Ramos (cell line): ENCODE results near the gene UPK1B.
"Not testable (repeated sequence)": the region's sequence is repeated elsewhere in the genome, so short reads cannot be mapped to it uniquely, and the experiment has no call there.

ENCODE experiments used
- in situ Hi-C: fragments of 300-500 bp; cut with MboI; formaldehyde crosslinking; loops from one replicate; pipeline ENCODE4 v1.14.3; 2022; ENCODE audit warnings: low sequenced_read_pairs; ENCODE audit not compliant: unreplicated experiment

UPK1B gene

GRCh38 chr3:119173325-119173724 is at the start of gene UPK1B:
TSS of gene UPK1B (plus strand) at chr3:119173598. CDS start at chr3:119186742, 13,144 bp downstream.
- in situ Hi-C loops = no loop called here

GRCh38 chr3:119125342-119125741 is 48.1 kb upstream of the UPK1B start:
- in situ Hi-C loops = no loop called here

- in situ Hi-C loops = no loop called here
These were observed 47.5 kb upstream of the UPK1B start for GRCh38 chr3:119125742-119126504.

- in situ Hi-C loops = not testable (repeated sequence)
These were observed 43.1 kb upstream of the UPK1B start for GRCh38 chr3:119130291-119130690.

GRCh38 chr3:119132291-119132690 is 41.1 kb upstream of the UPK1B start:
- in situ Hi-C loops = not testable (repeated sequence)

- in situ Hi-C loops = not testable (repeated sequence)
These were observed 34.0 kb upstream of the UPK1B start for GRCh38 chr3:119139360-119139759.

- in situ Hi-C loops = no loop called here
These were observed 32.9 kb upstream of the UPK1B start for GRCh38 chr3:119140466-119140865.

GRCh38 chr3:119145128-119145499 is 28.3 kb upstream of the UPK1B start:
- in situ Hi-C loops = no loop called here

GRCh38 chr3:119145500-119146167 is 27.8 kb upstream of the UPK1B start, which contains the start of gene TEX55:
TSS of gene TEX55 (plus strand) at chr3:119146165. CDS start at chr3:119146190, 25 bp downstream.
- in situ Hi-C loops = no loop called here

- in situ Hi-C loops = no loop called here
These were observed 26.6 kb upstream of the UPK1B start for GRCh38 chr3:119146578-119147375.

- in situ Hi-C loops = no loop called here
These were observed 25.9 kb upstream of the UPK1B start for GRCh38 chr3:119147494-119147893.

GRCh38 chr3:119148493-119149180 is 24.8 kb upstream of the UPK1B start:
- in situ Hi-C loops = no loop called here

GRCh38 chr3:119149484-119149883 is 23.9 kb upstream of the UPK1B start:
- in situ Hi-C loops = no loop called here

- in situ Hi-C loops = no loop called here
These were observed 16.5 kb upstream of the UPK1B start for GRCh38 chr3:119156868-119157267.

- in situ Hi-C loops = no loop called here
These were observed 15.4 kb upstream of the UPK1B start for GRCh38 chr3:119157971-119158370.

- in situ Hi-C loops = no loop called here
These were observed 13.0 kb upstream of the UPK1B start for GRCh38 chr3:119160361-119160760.

GRCh38 chr3:119160815-119161214 is 12.6 kb upstream of the UPK1B start:
- in situ Hi-C loops = no loop called here

- in situ Hi-C loops = no loop called here
These were observed 12.2 kb upstream of the UPK1B start for GRCh38 chr3:119161240-119161639.

- in situ Hi-C loops = not testable (repeated sequence)
These were observed 8.7 kb upstream of the UPK1B start for GRCh38 chr3:119164745-119165144.

GRCh38 chr3:119170821-119171220 is 2.6 kb upstream of the UPK1B start:
- in situ Hi-C loops = no loop called here
